GM12878 (cell line): ENCODE results near the gene STAMBP.

ENCODE experiments used
- ASH2L ChIP-seq: fragments of 300-600, 200-600 bp; sonication (generic); IDR thresholded peaks from 2 replicates; pipeline ENCODE4 v1.6.1; 2017; ENCODE audit warnings: low read depth, mild to moderate bottlenecking, borderline replicate concordance
- FOXM1 ChIP-seq: IDR thresholded peaks from 2 replicates; pipeline ENCODE4 v1.6.1; 2012; ENCODE audit warnings: low read depth, mild to moderate bottlenecking, inconsistent platforms, low read length, moderate library complexity
- GABPA ChIP-seq: IDR thresholded peaks from 2 replicates; pipeline ENCODE4 v1.6.1; 2014; ENCODE audit warnings: antibody characterized with exemption, low read depth, mild to moderate bottlenecking, inconsistent platforms
- NFYB ChIP-seq: IDR thresholded peaks from 2 replicates; pipeline ENCODE4 v1.6.1; 2011; ENCODE audit warnings: low read depth, mild to moderate bottlenecking, low read length, improper control_type of control experiment, moderate library complexity; ENCODE audit not compliant: insufficient read depth
- NRF1 ChIP-seq: conservative IDR thresholded peaks from 2 replicates; pipeline ENCODE4 v1.6.1; 2011; ENCODE audit warnings: mild to moderate bottlenecking, low read depth, low read length, improper control_type of control experiment
- POLR2A ChIP-seq: IDR thresholded peaks from 2 replicates; pipeline ENCODE4 v1.6.1; 2011; ENCODE audit warnings: low read depth, mild to moderate bottlenecking, low read length
- RAD21 ChIP-seq: IDR thresholded peaks from 2 replicates; pipeline ENCODE4 v1.6.1; 2011; ENCODE audit warnings: mild to moderate bottlenecking, low read depth, low read length, moderate library complexity; ENCODE audit not compliant: insufficient read depth
- RELA ChIP-seq: fragments of 450-650 bp; IDR thresholded peaks from 2 replicates; pipeline ENCODE4 v1.8.0; 2014; ENCODE audit warnings: borderline replicate concordance; ENCODE audit not compliant: partially characterized antibody
- RFX5 ChIP-seq: IDR thresholded peaks from 2 replicates; pipeline ENCODE4 v1.6.1; 2011; ENCODE audit warnings: low read depth, low read length, improper control_type of control experiment
- TAF1 ChIP-seq: IDR thresholded peaks from 2 replicates; pipeline ENCODE4 v1.6.1; 2011; ENCODE audit warnings: mild to moderate bottlenecking, low read depth, low read length, borderline replicate concordance
- TF ChIP-seq, protein P1 (sequence below), 3 experiments: IDR thresholded peaks in 2 of 3; conservative IDR thresholded peaks in 1 of 3; 2 replicates each; pipeline ENCODE4 v1.5.1; 2011; ENCODE audit warnings: low read depth in 3 of 3, low read length in 3 of 3, mild to moderate bottlenecking in 3 of 3, control low read depth in 2 of 3, moderate library complexity in 2 of 3, inconsistent platforms in 1 of 3, mixed read lengths in 1 of 3; ENCODE audit not compliant: control insufficient read depth in 2 of 3, insufficient read depth in 1 of 3; ENCODE audit errors: extremely low read depth in 1 of 3
- TF ChIP-seq, protein P2 (sequence below): IDR thresholded peaks from 2 replicates; pipeline ENCODE4 v1.6.1; 2011; ENCODE audit warnings: low read depth, mild to moderate bottlenecking, low read length, moderate library complexity, borderline replicate concordance; ENCODE audit errors: extremely low read depth
- TF ChIP-seq, protein P3 (sequence below): IDR thresholded peaks from 2 replicates; pipeline ENCODE4 v1.6.1; 2012; ENCODE audit warnings: low read depth, low read length, improper control_type of control experiment

DNA sequence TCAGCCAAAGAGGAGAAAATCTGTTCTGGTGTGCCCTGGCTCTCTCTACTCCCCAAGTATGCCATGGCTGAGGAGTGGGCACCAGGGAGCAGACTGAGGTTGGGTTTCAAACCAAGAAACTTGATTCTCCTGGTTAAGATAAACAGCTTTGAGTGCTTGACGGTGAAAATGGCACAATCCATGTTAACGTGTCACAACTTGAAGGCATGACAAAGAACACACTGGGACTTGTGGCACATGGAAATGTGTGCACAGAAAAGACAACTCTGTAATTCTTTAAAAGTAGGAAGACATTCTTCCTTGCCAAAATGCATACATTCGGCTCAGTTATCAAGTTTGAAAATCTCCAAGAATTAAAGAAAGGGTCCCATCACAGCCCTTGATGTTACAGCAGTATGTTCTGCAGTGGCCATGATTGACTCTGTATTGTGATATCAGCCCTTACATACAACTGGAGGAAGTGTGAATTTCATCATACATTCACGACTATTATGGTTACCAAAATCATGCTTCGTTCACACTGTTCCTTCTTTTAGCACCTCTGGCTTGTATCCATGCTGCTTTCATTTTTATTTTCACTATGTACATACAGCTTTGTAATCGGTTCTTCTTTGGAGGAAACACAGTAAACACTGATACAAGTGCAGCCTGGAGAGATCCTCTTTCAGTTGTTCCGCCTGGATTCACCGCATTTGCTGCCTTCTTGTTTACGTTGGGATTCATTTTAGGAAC is 48.5 kb downstream of the STAMBP start:
- no peak for TF ChIP-seq FOXM1
- TF ChIP-seq ASH2L, result no peak
- no peak for TF ChIP-seq RFX5
- no peak for TF ChIP-seq NRF1
- TF ChIP-seq POLR2A, result no peak
- TF ChIP-seq, protein P1, sequence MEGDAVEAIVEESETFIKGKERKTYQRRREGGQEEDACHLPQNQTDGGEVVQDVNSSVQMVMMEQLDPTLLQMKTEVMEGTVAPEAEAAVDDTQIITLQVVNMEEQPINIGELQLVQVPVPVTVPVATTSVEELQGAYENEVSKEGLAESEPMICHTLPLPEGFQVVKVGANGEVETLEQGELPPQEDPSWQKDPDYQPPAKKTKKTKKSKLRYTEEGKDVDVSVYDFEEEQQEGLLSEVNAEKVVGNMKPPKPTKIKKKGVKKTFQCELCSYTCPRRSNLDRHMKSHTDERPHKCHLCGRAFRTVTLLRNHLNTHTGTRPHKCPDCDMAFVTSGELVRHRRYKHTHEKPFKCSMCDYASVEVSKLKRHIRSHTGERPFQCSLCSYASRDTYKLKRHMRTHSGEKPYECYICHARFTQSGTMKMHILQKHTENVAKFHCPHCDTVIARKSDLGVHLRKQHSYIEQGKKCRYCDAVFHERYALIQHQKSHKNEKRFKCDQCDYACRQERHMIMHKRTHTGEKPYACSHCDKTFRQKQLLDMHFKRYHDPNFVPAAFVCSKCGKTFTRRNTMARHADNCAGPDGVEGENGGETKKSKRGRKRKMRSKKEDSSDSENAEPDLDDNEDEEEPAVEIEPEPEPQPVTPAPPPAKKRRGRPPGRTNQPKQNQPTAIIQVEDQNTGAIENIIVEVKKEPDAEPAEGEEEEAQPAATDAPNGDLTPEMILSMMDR (IDR thresholded peaks at IDR 0.05 in 2 of 3, conservative IDR thresholded peaks at IDR 0.05 in 1 of 3; ENCODE audit: control insufficient read depth in 2 of 3, extremely low read depth in 1 of 3, insufficient read depth in 1 of 3, low read depth in 3 of 3, low read length in 3 of 3), result no peak
- TF ChIP-seq GABPA, result no peak
- TF ChIP-seq, protein P2, sequence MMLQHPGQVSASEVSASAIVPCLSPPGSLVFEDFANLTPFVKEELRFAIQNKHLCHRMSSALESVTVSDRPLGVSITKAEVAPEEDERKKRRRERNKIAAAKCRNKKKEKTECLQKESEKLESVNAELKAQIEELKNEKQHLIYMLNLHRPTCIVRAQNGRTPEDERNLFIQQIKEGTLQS, result no peak
- no peak for TF ChIP-seq TAF1
- no peak for TF ChIP-seq RAD21
- TF ChIP-seq, protein P3, sequence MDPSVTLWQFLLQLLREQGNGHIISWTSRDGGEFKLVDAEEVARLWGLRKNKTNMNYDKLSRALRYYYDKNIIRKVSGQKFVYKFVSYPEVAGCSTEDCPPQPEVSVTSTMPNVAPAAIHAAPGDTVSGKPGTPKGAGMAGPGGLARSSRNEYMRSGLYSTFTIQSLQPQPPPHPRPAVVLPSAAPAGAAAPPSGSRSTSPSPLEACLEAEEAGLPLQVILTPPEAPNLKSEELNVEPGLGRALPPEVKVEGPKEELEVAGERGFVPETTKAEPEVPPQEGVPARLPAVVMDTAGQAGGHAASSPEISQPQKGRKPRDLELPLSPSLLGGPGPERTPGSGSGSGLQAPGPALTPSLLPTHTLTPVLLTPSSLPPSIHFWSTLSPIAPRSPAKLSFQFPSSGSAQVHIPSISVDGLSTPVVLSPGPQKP, result no peak
- no peak for TF ChIP-seq RELA
- no peak for TF ChIP-seq NFYB
